ENCODE data around the gene SUV39H1. TPM values are rescaled to one million over a fixed set of nuclear protein-coding genes. Genes with fewer than 3 reads are reported as not detected.

The SUV39H1 gene
- total and polyA plus RNA-seq, 9 donors, result 3.1 to 5.6 (median 4.5) TPM

GRCh38 chrX:48709522-48710112, 13.1 kb downstream of the SUV39H1 start:
- WGBS (ENCODE audit: insufficient coverage), result 91% methylated on average over 7 of the region's 7 CpGs
- no peaks in the 10 kb centered on the region for H3K27me3 ChIP-seq (ENCODE audit: control insufficient read depth, insufficient read depth, low read length)
- H3K9me3 ChIP-seq (replicated peaks; ENCODE audit: control insufficient read depth, low read depth, low read length), result no peaks in the 10 kb centered on the region
- H3K4me3 ChIP-seq (ENCODE audit: low read length), result no peak overlapping the region
- no peak overlapping the region for H3K27ac ChIP-seq (ENCODE audit: low read length)
- DNase-seq, result no peak
- H3K36me3 ChIP-seq (ENCODE audit: control insufficient read depth, insufficient read depth, low read length), result peaks cover 9% of the 10 kb centered on the region
- peaks cover 3% of the 10 kb centered on the region for H3K4me1 ChIP-seq (ENCODE audit: control insufficient read depth, insufficient read depth, low read length)

- peak; percentile 24 for DNase-seq
- H3K4me1 ChIP-seq (ENCODE audit: control insufficient read depth, insufficient read depth, low read length), result peaks cover 3% of the 10 kb centered on the region
- H3K36me3 ChIP-seq (ENCODE audit: control insufficient read depth, insufficient read depth, low read length), result peaks cover 9% of the 10 kb centered on the region
- 57% methylated on average over 8 of the region's 9 CpGs for WGBS (ENCODE audit: insufficient coverage)
- no peak overlapping the region for H3K4me3 ChIP-seq (ENCODE audit: low read length)
- H3K27me3 ChIP-seq (ENCODE audit: control insufficient read depth, insufficient read depth, low read length), result no peaks in the 10 kb centered on the region
- H3K9me3 ChIP-seq (replicated peaks; ENCODE audit: control insufficient read depth, low read depth, low read length), result no peaks in the 10 kb centered on the region
- peak overlapping the region; percentile 66 for H3K27ac ChIP-seq (ENCODE audit: low read length)
Observed at GRCh38 chrX:48711162-48711928, 14.8 kb downstream of the SUV39H1 start.

GRCh38 chrX:48711929-48712505, 15.5 kb downstream of the SUV39H1 start:
- Histone ChIP-seq H3K9me3 (replicated peaks; ENCODE audit: control insufficient read depth, low read depth, low read length) (no peaks in the 10 kb centered on the region), H3K27me3 (ENCODE audit: control insufficient read depth, insufficient read depth, low read length) (no peaks in the 10 kb centered on the region), H3K4me3 (ENCODE audit: low read length) (no peak overlapping the region), H3K36me3 (ENCODE audit: control insufficient read depth, insufficient read depth, low read length) (peaks cover 3% of the 10 kb centered on the region), H3K4me1 (ENCODE audit: control insufficient read depth, insufficient read depth, low read length) (peaks cover 3% of the 10 kb centered on the region), H3K27ac (ENCODE audit: low read length) (peak overlapping the region; percentile 66)
- 70% methylated on average over 5 of the region's 7 CpGs for WGBS (ENCODE audit: insufficient coverage)
- no peak for DNase-seq

GRCh38 chrX:48713847-48714246, 17.3 kb downstream of the SUV39H1 start:
- H3K27me3 ChIP-seq (ENCODE audit: control insufficient read depth, insufficient read depth, low read length), result no peaks in the 10 kb centered on the region
- 69% methylated on average over 2 of the region's 2 CpGs for WGBS (ENCODE audit: insufficient coverage)
- no peak overlapping the region for H3K4me3 ChIP-seq (ENCODE audit: low read length)
- no peaks in the 10 kb centered on the region for H3K36me3 ChIP-seq (ENCODE audit: control insufficient read depth, insufficient read depth, low read length)
- peaks cover 3% of the 10 kb centered on the region for H3K4me1 ChIP-seq (ENCODE audit: control insufficient read depth, insufficient read depth, low read length)
- DNase-seq, result no peak
- no peak overlapping the region for H3K27ac ChIP-seq (ENCODE audit: low read length)
- H3K9me3 ChIP-seq (replicated peaks; ENCODE audit: control insufficient read depth, low read depth, low read length), result no peaks in the 10 kb centered on the region

- no peaks in the 10 kb centered on the region for H3K9me3 ChIP-seq (replicated peaks; ENCODE audit: control insufficient read depth, low read depth, low read length)
- peaks cover 3% of the 10 kb centered on the region for H3K4me1 ChIP-seq (ENCODE audit: control insufficient read depth, insufficient read depth, low read length)
- no peak overlapping the region for H3K4me3 ChIP-seq (ENCODE audit: low read length)
- DNase-seq, result peak; percentile 11
- WGBS (ENCODE audit: insufficient coverage), result 20% methylated on average over 1 of the region's 5 CpGs
- no peaks in the 10 kb centered on the region for H3K36me3 ChIP-seq (ENCODE audit: control insufficient read depth, insufficient read depth, low read length)
- no peaks in the 10 kb centered on the region for H3K27me3 ChIP-seq (ENCODE audit: control insufficient read depth, insufficient read depth, low read length)
- no peak overlapping the region for H3K27ac ChIP-seq (ENCODE audit: low read length)
Observed at GRCh38 chrX:48714573-48714972, 18.0 kb downstream of the SUV39H1 start.

GRCh38 chrX:48715072-48715471, 18.5 kb downstream of the SUV39H1 start:
- Histone ChIP-seq H3K9me3 (replicated peaks; ENCODE audit: control insufficient read depth, low read depth, low read length) (no peaks in the 10 kb centered on the region), H3K27ac (ENCODE audit: low read length) (no peak overlapping the region), H3K4me1 (ENCODE audit: control insufficient read depth, insufficient read depth, low read length) (peaks cover 3% of the 10 kb centered on the region), H3K4me3 (ENCODE audit: low read length) (no peak overlapping the region), H3K27me3 (ENCODE audit: control insufficient read depth, insufficient read depth, low read length) (no peaks in the 10 kb centered on the region), H3K36me3 (ENCODE audit: control insufficient read depth, insufficient read depth, low read length) (no peaks in the 10 kb centered on the region)
- WGBS (ENCODE audit: insufficient coverage), result 68% methylated on average over 2 of the region's 2 CpGs
- peak; percentile 63 for DNase-seq

GRCh38 chrX:48715876-48716502, 19.5 kb downstream of the SUV39H1 start:
- H3K4me3 ChIP-seq (ENCODE audit: low read length), result no peak overlapping the region
- no peaks in the 10 kb centered on the region for H3K27me3 ChIP-seq (ENCODE audit: control insufficient read depth, insufficient read depth, low read length)
- peaks cover 3% of the 10 kb centered on the region for H3K4me1 ChIP-seq (ENCODE audit: control insufficient read depth, insufficient read depth, low read length)
- WGBS (ENCODE audit: insufficient coverage), result 76% methylated on average over 3 of the region's 4 CpGs
- H3K36me3 ChIP-seq (ENCODE audit: control insufficient read depth, insufficient read depth, low read length), result no peaks in the 10 kb centered on the region
- DNase-seq, result no peak
- no peaks in the 10 kb centered on the region for H3K9me3 ChIP-seq (replicated peaks; ENCODE audit: control insufficient read depth, low read depth, low read length)
- H3K27ac ChIP-seq (ENCODE audit: low read length), result no peak overlapping the region

GRCh38 chrX:48719958-48720357, 23.4 kb downstream of the SUV39H1 start:
- H3K27me3 ChIP-seq (ENCODE audit: control insufficient read depth, insufficient read depth, low read length), result peaks cover 2% of the 10 kb centered on the region
- H3K27ac ChIP-seq (ENCODE audit: low read length), result no peak overlapping the region
- no peak for DNase-seq
- WGBS (ENCODE audit: insufficient coverage), result 71% methylated on average over 2 of the region's 2 CpGs
- H3K4me1 ChIP-seq (ENCODE audit: control insufficient read depth, insufficient read depth, low read length), result no peaks in the 10 kb centered on the region
- no peaks in the 10 kb centered on the region for H3K36me3 ChIP-seq (ENCODE audit: control insufficient read depth, insufficient read depth, low read length)
- peaks cover 3% of the 10 kb centered on the region for H3K9me3 ChIP-seq (replicated peaks; ENCODE audit: control insufficient read depth, low read depth, low read length)
- no peak overlapping the region for H3K4me3 ChIP-seq (ENCODE audit: low read length)

- no peaks in the 10 kb centered on the region for H3K36me3 ChIP-seq (ENCODE audit: control insufficient read depth, insufficient read depth, low read length)
- no peaks in the 10 kb centered on the region for H3K4me1 ChIP-seq (ENCODE audit: control insufficient read depth, insufficient read depth, low read length)
- 64% methylated on average over 4 of the region's 4 CpGs for WGBS (ENCODE audit: insufficient coverage)
- H3K27ac ChIP-seq (ENCODE audit: low read length), result no peak overlapping the region
- no peak for DNase-seq
- H3K27me3 ChIP-seq (ENCODE audit: control insufficient read depth, insufficient read depth, low read length), result peaks cover 2% of the 10 kb centered on the region
- H3K9me3 ChIP-seq (replicated peaks; ENCODE audit: control insufficient read depth, low read depth, low read length), result peaks cover 3% of the 10 kb centered on the region
- H3K4me3 ChIP-seq (ENCODE audit: low read length), result no peak overlapping the region
Observed at GRCh38 chrX:48720577-48721250, 24.2 kb downstream of the SUV39H1 start.

GRCh38 chrX:48721916-48722315, 25.4 kb downstream of the SUV39H1 start:
- no peaks in the 10 kb centered on the region for H3K4me1 ChIP-seq (ENCODE audit: control insufficient read depth, insufficient read depth, low read length)
- H3K27ac ChIP-seq (ENCODE audit: low read length), result no peak overlapping the region
- no peak for DNase-seq
- H3K36me3 ChIP-seq (ENCODE audit: control insufficient read depth, insufficient read depth, low read length), result no peaks in the 10 kb centered on the region
- H3K4me3 ChIP-seq (ENCODE audit: low read length), result no peak overlapping the region
- H3K9me3 ChIP-seq (replicated peaks; ENCODE audit: control insufficient read depth, low read depth, low read length), result peaks cover 3% of the 10 kb centered on the region
- peaks cover 2% of the 10 kb centered on the region for H3K27me3 ChIP-seq (ENCODE audit: control insufficient read depth, insufficient read depth, low read length)
